ENCODE measurements around the gene ICAM1.
A peak's percentile ranks its signal among the peaks of the same experiment; 100 is the strongest.

Gene ICAM1

DNA sequence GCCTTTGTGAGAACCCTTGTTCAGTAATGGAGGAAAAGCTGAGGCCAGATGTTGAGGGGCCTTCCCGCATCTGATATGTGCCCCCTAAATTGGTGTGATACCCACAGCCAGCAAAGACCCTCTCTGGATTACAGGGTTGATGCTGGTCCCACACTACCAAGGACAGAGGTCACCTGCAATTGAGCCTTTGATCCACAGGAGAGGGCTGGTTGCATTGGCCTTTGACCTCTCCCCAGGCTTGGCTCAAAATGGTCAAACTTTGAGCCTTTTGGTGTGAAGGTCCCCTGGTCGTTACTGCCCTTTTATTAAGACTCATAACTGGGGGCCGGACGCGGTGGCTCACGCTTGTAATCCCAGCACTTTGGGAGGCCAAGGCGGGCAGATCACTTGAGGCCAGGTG lies 27.3 kb upstream of the ICAM1 start:
- DNase-seq = no peak

DNA sequence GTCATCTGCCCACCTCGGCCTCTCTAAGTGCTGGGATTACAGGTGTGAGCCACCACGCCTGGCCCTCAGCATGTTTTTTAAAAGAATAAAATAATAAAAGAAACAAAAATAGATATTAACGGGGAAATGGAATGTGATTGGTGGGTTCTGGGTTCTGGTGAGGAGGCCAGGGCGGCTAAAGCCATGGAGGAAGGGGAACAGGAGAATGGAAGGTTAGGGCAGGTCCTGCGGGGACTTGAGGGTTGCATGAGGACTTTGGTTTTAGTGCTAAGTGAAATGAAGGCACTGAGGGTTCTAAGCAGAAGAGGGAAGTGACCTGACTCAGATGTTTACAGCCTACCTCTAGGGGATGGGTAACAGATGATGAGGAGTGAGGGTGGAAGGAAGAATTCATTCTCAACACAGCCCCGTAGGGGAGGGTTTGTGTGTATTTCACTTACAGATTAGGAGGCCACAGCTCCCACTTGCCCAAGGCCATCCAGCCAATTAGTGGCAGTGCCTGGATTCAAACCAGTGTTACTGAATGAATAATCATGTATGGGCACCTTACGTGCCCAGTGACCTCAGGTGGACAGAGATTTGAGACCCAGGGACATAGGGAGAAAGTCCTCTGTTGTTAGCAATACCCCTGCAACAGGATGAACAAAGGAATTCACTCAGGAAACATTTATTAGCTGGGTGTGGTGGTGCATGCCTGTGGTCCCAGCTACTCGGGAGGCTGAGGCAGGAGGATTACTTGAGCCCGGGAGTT lies 25.6 kb upstream of the ICAM1 start:
- no peak for DNase-seq

DNA sequence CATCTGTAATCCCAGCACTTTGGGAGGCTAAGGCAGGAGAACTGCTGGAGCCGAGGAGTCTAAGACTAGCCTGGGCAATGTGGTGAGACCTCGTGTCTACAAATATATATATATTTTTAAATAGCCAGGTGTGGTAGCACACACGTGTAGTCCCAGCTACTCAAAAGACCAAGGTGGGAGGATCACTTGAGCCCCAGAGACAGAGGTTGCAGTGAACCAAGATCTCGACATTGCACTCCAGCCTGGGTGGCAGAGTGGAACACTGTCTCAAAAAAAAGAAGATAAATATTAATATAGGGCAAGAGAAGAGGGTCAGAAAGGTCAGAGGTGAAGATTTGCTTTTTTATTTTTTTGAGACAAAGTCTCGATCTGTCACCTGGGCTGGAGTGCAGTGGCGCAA lies 24.4 kb upstream of the ICAM1 start:
- no peak for DNase-seq

DNA sequence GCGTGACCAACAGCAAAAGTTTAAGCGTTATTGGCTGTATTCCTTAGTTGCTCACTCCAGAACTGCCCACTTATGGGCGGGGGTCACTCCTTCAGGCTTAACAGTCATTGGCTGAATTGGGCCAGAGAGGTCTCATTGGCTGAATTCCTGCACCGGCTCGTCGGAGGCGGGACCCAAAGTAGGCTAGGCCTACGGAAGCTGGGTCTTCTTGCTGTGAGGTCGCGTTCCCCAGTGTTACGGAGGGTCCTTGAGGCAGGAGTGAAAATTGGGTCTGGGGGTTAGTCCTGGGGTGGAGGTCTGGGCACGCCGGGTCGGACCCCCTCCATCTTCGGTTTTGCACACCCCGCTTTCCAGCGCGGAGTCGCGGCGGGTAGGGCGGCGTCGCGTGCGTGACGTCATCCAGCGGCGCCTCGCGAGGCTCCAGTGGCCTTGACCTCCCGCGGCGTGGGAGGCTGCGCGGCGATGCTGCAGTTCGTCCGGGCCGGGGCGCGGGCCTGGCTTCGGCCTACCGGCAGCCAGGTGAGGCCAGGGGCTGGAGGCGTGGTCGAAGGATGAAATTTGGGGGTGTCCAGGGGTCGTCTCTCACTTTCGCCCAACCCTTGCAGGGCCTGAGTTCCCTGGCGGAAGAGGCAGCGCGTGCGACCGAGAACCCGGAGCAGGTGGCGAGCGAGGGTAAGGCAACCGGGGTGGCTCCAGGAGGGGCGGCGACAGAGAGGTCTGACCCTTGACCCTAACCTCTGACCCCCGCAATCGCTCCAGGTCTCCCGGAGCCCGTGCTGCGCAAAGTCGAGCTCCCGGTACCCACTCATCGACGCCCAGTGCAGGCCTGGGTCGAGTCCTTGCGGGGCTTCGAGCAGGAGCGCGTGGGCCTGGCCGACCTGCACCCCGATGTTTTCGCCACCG lies 18.9 kb upstream of the ICAM1 start, which contains the start of gene MRPL4:
TSS of gene MRPL4 (plus strand) at position 423 of the 903 bp plus-strand sequence. CDS start at position 463, 40 bp downstream.
- DNase-seq = peak; percentile 94

DNA sequence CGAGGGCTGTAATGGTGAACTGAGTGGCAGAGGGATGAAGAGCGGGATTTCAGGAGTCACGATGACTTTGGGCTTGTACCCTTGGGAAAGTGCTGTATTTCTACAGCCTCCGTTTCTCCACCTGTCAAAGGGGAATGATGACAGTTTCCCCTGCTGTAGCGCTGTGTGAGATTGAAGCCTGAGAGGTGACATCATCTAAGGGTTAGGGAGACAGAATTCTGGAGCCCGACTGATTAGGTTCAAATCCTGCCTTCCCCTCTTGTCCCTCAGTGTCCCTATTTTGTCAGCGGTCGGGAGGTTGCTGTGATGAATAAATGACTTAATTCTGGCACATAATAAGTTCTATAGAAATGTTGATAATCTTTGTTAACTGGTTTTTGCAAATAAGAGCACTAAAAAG lies 18.2 kb upstream of the ICAM1 start:
- no peak for DNase-seq

DNA sequence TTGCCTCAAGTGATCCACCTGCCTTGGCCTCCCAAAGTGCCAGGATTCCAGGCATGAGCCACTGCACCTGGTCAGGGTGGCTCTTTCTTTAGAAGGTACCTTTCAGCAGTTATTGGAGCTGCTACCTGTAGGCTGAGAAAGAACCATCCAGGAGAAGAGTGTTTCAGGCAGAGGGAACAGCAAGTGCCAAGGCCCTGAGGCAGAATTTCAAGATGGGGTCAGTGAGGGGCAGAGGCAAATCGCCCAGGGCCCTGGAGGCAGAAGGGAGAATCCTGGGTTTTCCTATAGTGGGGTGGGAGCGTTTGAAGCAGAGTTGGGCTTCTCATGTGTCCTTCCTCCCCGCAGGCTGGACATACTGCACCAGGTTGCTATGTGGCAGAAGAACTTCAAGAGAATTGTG lies 16.7 kb upstream of the ICAM1 start:
- DNase-seq = no peak

DNA sequence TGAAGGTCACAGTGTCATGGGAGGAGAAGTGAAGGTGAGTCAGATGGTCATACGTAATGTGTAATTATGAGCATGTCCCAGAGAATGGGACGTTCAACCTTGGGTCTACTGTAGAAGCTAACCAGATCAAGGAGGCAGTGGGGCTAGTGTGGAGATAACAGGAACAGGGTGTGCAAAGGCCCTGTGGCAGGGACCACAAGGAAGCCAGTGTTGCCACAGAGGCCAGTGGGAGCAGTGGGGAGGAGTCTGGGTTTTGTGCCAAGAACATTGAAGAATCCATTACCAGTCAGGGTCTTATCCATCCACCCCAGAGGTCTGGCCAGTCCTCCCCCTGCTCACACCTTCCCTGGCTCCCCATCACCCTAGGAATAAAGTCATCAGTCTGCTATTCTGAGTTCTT lies 15.6 kb upstream of the ICAM1 start:
- DNase-seq = no peak

DNA sequence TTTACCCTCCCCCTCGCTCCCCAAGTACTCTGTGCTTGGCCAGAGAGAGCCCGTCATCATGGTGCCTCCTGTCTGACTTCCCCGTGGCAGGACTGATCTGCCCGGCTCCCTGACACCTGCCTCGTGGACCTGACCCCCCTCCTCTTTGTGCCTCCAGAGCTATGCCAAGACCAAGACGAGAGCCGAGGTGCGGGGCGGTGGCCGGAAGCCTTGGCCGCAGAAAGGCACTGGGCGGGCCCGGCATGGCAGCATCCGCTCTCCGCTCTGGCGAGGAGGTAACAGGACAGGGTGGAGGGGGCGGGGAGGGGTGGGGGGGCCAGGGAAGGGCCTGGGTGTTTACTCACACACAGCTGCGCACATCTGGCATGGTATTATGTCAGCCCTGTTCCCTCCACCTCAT lies 14.4 kb upstream of the ICAM1 start:
- DNase-seq = no peak

DNA sequence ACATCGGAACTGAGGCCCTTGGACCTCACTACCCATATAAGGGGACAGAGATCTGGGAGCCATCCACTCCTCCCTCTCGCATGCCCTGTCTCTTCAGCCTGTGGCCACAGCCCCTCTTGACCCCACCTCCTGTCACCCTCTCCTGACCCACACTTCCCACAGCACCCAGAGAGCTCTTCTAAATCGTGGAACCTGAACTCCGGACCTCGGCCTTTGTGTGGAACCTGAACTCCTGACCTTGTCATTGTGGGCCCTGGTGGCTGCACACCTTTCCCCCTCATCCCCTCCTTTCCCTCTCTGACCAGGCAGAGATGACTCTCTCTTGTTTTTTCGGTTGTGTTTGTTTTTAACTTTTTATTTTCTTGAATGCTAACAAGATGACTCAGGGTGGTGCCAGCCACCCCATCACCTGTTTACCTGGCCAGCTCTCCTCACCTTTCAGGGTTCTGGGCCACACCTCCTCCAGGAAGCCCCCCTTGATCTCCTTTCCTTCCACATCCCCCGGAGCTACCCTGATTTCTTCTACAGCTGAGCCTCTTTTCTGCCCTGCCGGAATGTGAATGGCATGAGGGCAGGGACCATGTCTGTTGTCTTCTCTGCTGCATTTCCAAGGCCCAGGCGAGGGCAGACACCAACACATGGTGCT lies 13.8 kb upstream of the ICAM1 start:
- no peak for DNase-seq

DNA sequence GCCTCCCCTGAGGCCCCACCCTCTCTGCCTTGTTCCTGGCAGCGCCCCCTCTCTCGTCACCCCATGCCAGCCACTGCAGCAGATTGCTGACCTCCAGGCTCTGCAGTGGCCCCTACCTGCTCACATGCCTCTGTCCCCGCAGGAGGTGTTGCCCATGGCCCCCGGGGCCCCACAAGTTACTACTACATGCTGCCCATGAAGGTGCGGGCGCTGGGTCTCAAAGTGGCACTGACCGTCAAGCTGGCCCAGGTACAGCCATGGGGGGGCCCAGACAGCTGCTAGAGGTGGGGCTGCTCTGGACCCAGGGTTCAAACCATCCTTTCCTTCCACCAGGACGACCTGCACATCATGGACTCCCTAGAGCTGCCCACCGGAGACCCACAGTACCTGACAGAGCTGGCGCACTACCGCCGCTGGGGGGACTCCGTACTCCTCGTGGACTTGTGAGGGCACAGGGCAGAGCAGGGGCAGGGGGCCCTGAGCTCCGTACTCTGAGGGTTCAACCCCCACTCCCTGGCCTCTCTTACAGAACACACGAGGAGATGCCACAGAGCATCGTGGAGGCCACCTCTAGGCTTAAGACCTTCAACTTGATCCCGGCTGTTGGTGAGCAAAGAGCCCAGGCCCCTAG lies 12.7 kb upstream of the ICAM1 start:
- DNase-seq = no peak

DNA sequence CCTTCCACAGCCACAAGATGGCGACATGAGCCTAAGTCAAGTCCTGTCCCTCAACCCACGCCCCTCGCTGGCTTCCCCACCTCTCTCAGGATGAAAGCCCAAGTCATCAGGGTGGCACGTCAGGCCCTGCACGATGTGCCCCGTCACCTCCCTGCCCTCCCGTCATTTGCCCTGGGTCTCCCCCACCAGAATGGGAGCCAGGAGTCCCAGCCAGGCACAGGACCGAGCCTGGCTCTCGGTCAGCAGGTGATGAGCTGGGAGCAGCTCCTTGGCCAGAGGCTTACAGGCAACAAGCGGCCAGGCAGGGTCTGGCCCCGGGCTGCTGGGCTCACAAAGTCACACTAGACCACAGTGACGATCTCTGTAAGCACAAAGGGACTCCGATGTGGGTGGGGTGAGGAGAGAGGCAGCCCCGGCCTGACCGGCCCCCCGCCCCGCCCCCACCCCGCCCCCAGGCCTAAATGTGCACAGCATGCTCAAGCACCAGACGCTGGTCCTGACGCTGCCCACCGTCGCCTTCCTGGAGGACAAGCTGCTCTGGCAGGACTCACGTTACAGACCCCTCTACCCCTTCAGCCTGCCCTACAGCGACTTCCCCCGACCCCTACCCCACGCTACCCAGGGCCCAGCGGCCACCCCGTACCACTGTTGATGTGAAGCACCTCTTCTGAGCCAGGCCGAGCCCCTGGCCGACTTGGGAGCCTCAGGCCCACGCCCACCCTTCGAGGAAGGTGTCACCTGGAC lies 11.6 kb upstream of the ICAM1 start:
- DNase-seq = peak; percentile 91

DNA sequence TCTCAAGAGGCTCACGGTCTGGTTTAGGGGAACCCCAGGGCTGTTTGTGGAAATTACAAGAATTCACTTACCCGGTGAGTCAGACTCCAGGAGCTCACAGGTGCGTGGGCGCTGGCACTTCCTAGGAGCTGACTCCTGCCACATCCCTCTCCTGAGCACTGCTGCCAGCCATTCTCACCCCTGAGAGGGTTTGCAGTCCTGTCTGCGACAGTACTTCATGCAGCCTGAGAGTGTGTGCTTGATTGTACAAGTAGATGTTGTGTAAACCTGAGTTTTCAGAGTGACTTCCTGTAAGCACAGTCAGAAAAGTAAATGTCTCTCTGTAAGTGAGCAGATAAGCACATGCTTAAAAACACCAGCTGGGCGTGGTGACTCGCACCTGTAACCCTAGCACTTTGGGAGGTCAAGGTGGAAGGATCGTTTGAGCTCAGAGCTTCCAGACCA lies 10.8 kb upstream of the ICAM1 start:
- peak; percentile 36 for DNase-seq

DNA sequence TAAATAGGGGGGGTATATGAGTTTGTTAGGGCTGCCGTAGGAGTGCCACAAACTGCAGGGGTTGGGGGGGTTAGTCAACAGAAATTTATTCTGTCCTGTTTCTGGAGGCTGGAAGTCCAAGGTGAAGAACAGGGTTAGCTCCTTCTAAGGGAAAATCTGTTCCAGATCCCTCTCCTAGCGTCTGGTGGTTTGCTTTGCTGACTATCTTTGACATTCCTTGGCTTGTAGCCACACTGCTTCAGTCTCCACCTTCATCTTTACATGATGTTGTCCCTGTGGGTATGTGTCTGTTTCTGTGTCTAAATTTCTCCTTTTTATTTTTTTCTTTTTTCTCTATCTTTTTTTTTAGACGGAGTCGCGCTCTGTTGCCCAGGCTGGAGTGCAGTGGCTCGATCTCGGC lies 8.1 kb upstream of the ICAM1 start:
- no peak for DNase-seq

DNA sequence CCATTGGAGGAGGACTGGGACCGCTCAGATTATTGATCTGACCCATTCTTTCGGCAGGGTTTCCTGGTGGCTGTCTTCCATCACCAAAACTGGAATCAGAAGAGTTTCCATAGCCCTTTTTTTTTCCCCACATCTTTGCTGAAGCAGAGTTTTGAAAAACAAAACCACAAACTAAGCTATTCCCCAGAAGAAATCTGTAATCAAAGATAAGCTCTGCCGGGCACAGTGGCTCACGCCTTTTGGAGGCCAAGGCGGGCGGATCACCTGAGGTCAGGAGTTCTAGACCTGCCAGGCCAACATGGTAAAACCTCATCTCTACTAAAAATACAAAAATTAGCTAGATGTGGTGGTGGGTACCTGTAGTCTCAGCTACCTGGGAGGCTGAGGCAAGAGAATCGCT lies 4.2 kb upstream of the ICAM1 start:
- no peak for DNase-seq

DNA sequence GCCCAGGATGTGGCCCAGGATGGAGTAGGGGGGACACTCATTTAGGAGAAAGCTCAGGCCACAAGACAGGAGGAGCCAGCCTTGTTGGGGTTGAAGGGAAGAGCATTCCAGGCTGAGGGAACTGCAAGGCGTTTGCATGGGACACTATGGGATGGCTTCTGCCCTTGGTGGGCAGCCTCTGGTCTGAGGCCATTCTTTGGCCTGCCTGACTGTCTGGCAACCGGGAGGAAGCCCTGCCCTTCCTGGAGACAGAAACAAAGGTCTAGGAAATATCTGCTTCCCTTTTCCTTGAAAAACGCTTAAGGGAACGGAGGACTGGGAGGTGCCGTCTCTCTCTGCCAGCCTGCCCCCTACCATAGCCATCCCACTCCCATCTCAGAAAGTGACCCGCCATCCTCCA lies 2.8 kb upstream of the ICAM1 start:
- DNase-seq = no peak

DNA sequence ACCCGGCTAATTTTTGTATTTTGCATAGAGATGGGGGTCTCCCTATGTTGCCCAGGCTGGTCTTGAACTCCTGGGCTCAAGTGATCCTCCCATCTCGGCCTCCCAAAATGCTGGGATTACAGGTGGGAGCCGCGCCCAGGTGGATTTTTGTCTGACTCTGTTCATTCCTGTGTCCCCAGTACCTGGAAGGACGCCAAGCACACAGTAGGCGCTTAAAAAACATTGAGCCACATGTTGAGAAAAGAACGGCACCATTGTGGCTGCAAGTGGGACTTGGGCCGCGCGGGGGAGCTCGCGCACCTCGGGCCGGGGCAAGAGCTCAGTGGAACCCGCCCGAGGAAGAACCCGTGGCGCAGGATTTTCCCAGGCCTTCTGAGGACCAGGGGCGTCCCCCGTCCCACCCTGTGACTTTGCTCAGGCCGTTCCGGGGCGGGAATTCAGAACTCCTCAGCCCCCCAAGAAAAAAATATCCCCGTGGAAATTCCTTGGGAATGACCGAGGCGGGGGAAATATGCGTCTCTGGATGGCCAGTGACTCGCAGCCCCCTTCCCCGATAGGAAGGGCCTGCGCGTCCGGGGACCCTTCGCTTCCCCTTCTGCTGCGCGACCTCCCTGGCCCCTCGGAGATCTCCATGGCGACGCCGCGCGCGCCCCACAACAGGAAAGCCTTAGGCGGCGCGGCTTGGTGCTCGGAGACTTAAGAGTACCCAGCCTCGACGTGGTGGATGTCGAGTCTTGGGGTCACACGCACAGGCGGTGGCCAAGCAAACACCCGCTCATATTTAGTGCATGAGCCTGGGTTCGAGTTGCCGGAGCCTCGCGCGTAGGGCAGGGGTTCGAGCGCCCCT lies 1.4 kb upstream of the ICAM1 start:
- peak; percentile 89 for DNase-seq

DNA sequence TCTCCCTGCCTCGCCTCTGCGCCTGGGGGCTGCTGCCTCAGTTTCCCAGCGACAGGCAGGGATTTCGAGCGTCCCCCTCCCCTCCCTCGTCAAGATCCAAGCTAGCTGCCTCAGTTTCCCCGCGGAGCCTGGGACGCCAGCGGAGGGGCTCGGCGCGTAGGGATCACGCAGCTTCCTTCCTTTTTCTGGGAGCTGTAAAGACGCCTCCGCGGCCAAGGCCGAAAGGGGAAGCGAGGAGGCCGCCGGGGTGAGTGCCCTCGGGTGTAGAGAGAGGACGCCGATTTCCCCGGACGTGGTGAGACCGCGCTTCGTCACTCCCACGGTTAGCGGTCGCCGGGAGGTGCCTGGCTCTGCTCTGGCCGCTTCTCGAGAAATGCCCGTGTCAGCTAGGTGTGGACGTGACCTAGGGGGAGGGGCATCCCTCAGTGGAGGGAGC lies 722 bp upstream of the ICAM1 start:
- DNase-seq = peak; percentile 48

DNA sequence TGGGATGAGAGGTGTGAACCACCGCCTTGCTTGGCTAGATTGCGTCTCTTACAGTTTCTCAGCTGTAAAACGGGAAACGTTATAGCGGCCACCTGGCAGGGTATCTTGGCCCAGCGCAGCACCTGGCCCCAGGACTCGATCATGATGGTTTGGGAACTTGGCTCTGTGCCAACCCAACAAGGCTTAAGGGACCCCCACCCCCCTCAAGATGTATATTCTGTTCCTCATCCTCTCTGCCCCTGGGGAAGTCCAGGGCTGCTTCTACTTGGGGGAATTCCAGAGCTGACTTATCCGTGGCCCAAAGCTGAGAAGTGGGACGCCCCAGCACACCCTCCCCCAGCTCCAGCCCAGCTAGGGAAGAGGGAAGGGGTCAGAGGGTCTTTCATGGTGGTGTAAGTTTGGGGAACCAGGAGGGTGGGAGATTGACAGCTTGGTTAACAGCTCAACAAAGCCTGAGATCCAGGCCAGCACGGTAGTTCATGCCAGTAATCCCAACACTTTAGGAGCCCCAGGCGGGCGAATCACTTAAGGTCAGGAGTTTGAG lies 695 bp downstream of the ICAM1 start:
- no peak for DNase-seq

DNA sequence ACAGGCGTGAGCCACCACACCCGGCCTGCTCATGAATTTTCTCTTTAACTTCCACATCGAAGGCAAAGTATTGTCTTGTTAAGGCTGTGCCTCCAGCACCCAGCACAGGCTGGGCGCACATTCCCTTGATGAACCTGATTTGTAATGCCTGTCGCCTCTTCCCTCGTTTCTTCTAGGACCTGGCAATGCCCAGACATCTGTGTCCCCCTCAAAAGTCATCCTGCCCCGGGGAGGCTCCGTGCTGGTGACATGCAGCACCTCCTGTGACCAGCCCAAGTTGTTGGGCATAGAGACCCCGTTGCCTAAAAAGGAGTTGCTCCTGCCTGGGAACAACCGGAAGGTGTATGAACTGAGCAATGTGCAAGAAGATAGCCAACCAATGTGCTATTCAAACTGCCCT lies 3.7 kb downstream of the ICAM1 start:
- DNase-seq = no peak

DNA sequence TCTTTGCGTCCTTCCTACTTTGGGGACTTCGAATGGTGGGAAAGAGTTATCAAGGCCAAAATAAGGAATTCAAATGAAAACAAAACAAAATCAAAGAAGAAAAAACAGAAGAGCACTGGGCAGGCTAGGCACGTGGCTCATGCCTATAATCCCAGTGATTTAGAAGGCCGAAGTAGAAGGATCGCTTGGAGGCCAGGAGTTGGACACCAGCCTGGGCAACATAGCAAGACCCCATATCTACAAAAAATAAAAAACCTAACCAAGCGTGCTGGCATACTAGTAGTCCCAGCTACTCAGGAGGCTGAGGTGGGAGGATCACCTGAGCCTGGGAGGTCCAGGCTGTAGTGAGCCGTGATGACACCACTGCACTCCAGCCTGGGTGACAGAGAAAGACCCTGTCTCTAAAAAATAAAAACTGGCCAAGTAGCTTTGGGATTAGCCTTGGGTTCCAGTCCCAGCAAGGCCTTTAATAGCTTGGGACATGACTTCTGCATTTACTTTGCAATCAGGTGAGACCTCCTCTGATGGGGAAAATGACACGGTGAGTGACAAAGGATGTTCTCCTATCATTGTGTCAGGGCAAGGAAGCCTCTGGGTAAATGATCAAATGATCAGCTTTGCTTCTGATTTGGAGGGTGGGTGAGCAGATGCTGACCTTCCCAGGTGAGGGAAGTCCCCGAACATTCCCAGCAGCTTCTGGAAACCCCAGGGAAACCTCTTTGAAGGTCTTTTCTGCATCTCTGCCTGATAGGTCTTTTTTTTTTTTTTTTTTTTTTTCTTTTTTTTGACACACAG lies 7.1 kb downstream of the ICAM1 start:
- DNase-seq = no peak

All from activated T-cell treated with anti-CD3 and anti-CD28 coated beads for 4 hours (primary cell).